Transverse colon (tissue), 3 donors: ENCODE measurements around the gene PRSS57.

Experiments used
- EP300 ChIP-seq: sonication (generic); formaldehyde crosslinking; IDR thresholded peaks from one replicate; pipeline ENCODE4 v1.6.1; 2017; ENCODE audit warnings: antibody characterized with exemption, low read depth
- TF ChIP-seq, protein P1 (sequence below), 5 experiments: fragments of 200-600 bp in 3 of 5; fragments of 450-650 bp in 2 of 5; sonication (generic) in 3 of 5; IDR thresholded peaks; 1 replicate in 2 of 5; 2 replicates in 3 of 5; pipeline ENCODE4 v1.5.1; 2016 to 2017; ENCODE audit warnings: antibody characterized with exemption in 5 of 5, inconsistent platforms in 3 of 5, mild to moderate bottlenecking in 2 of 5, moderate library complexity in 1 of 5

GRCh38 chr19:648904-649801 lies 46.1 kb downstream of the PRSS57 start:
- TF ChIP-seq, protein P1, sequence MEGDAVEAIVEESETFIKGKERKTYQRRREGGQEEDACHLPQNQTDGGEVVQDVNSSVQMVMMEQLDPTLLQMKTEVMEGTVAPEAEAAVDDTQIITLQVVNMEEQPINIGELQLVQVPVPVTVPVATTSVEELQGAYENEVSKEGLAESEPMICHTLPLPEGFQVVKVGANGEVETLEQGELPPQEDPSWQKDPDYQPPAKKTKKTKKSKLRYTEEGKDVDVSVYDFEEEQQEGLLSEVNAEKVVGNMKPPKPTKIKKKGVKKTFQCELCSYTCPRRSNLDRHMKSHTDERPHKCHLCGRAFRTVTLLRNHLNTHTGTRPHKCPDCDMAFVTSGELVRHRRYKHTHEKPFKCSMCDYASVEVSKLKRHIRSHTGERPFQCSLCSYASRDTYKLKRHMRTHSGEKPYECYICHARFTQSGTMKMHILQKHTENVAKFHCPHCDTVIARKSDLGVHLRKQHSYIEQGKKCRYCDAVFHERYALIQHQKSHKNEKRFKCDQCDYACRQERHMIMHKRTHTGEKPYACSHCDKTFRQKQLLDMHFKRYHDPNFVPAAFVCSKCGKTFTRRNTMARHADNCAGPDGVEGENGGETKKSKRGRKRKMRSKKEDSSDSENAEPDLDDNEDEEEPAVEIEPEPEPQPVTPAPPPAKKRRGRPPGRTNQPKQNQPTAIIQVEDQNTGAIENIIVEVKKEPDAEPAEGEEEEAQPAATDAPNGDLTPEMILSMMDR (IDR thresholded peaks at IDR 0.05), result no peak
- TF ChIP-seq EP300, result no peak
